Measurements from ENCODE around the gene METTL18. TPM values are rescaled to one million over a fixed set of nuclear protein-coding genes. Genes with fewer than 3 reads are reported as not detected.

Gene METTL18
- total and polyA plus RNA-seq, 2 donors (not counting 1 experiment from before 2014, with no cell fraction given), result 3.1 to 18.9 TPM

GRCh38 chr1:169835647-169836046 is 40.9 kb upstream of the METTL18 start:
- Histone ChIP-seq H3K9me3 (ENCODE audit: control extremely low read depth in 1 of 3, control insufficient read depth in 2 of 3, insufficient read depth in 1 of 3, low read length in 2 of 3) (peaks cover 0 to 4% (median 3%) of the 10 kb centered on the region in 3 donors), H2AFZ (ENCODE audit: insufficient read depth, low read depth, low read length, poor library complexity, severe bottlenecking) (no peak overlapping the region), H3K36me3 (replicated peaks in 1 of 2; ENCODE audit: control extremely low read depth in 1 of 2, control insufficient read depth in 1 of 2, extremely low read depth in 1 of 2, insufficient read depth in 2 of 2, low read length in 1 of 2) (peaks cover 2 to 22% of the 10 kb centered on the region in 2 experiments), H3K27ac (ENCODE audit: low read length in 2 of 2) (no peak overlapping the region), H3K4me1 (ENCODE audit: control insufficient read depth in 2 of 2, insufficient read depth in 2 of 2, low read length in 2 of 2) (no peaks in the 10 kb centered on the region), H3K27me3 (replicated peaks in 1 of 4; ENCODE audit: control extremely low read depth in 1 of 4, control insufficient read depth in 3 of 4, insufficient read depth in 4 of 4, low read length in 3 of 4) (no peaks in the 10 kb centered on the region), H3K4me3 (ENCODE audit: control extremely low read depth in 1 of 5, extremely low read depth in 1 of 5, insufficient read depth in 1 of 5, low read depth in 2 of 5, low read length in 4 of 5) (no peak overlapping the region), H4K20me1 (ENCODE audit: control insufficient read depth, insufficient read depth, low read length, poor library complexity, severe bottlenecking) (no peaks in the 10 kb centered on the region), H3K4me2 (replicated peaks; ENCODE audit: low read depth, low read length, poor library complexity, severe bottlenecking) (no peak overlapping the region), H3K9ac (ENCODE audit: low read length) (no peak overlapping the region), H3K79me2 (ENCODE audit: control insufficient read depth, insufficient read depth, low read length) (no peaks in the 10 kb centered on the region)
- peaks cover 4% of the 10 kb centered on the region for H3K4me1 Mint-ChIP-seq
- no peak for TF ChIP-seq CTCF (IDR thresholded peaks at IDR 0.05)
- no peak for TF ChIP-seq EZH2 (IDR thresholded peaks at IDR 0.05; ENCODE audit: borderline replicate concordance, insufficient read depth, low read depth, low read length, poor library complexity, severe bottlenecking)
- H3K27ac Mint-ChIP-seq, result no peak overlapping the region
- no peak for ATAC-seq (ENCODE audit: low read depth)
- no peak overlapping the region for H3K4me3 Mint-ChIP-seq
- intact Hi-C loops (cut with micrococcal nuclease), result no loop called here
- peaks cover 3% of the 10 kb centered on the region for H3K9me3 Mint-ChIP-seq (ENCODE audit: insufficient read depth)
- no peaks in the 10 kb centered on the region for H3K27me3 Mint-ChIP-seq
- ChIA-PET POLR2A (no interaction called here), CTCF (interaction anchor here (0.7 to 1.5 kb wide), 2 partner anchors 285 to 367 kb away, joined by 4 read pairs; no protein-coding TSS in a partner anchor)
- no CpG with 5 or more reads among the region's 1 CpG for WGBS (ENCODE audit: insufficient coverage)
- no peak for DNase-seq

- no peak overlapping the region for H3K4me2 ChIP-seq (replicated peaks; ENCODE audit: low read depth, low read length, poor library complexity, severe bottlenecking)
- H3K27ac Mint-ChIP-seq, result no peak overlapping the region
- H3K27ac ChIP-seq (ENCODE audit: low read length in 2 of 2), result no peak overlapping the region
- no peak overlapping the region for H3K4me3 Mint-ChIP-seq
- H3K27me3 Mint-ChIP-seq, result no peaks in the 10 kb centered on the region
- H2AFZ ChIP-seq (ENCODE audit: insufficient read depth, low read depth, low read length, poor library complexity, severe bottlenecking), result no peak overlapping the region
- DNase-seq (no peak), ATAC-seq (ENCODE audit: low read depth) (no peak)
- intact Hi-C loops (cut with micrococcal nuclease), result no loop called here
- H3K27me3 ChIP-seq (replicated peaks in 1 of 4; ENCODE audit: control extremely low read depth in 1 of 4, control insufficient read depth in 3 of 4, insufficient read depth in 4 of 4, low read length in 3 of 4), result no peaks in the 10 kb centered on the region
- WGBS (ENCODE audit: insufficient coverage), result no CpG with 5 or more reads among the region's 1 CpG
- no peaks in the 10 kb centered on the region for H3K79me2 ChIP-seq (ENCODE audit: control insufficient read depth, insufficient read depth, low read length)
- H4K20me1 ChIP-seq (ENCODE audit: control insufficient read depth, insufficient read depth, low read length, poor library complexity, severe bottlenecking), result no peaks in the 10 kb centered on the region
- TF ChIP-seq CTCF (IDR thresholded peaks at IDR 0.05), result no peak
- TF ChIP-seq EZH2 (IDR thresholded peaks at IDR 0.05; ENCODE audit: borderline replicate concordance, insufficient read depth, low read depth, low read length, poor library complexity, severe bottlenecking), result no peak
- ChIA-PET CTCF (interaction anchor here (1.0 kb wide), 1 partner anchor 25 kb away, joined by 3 read pairs; no protein-coding TSS in a partner anchor), POLR2A (no interaction called here)
- peaks cover 3% of the 10 kb centered on the region for H3K9me3 Mint-ChIP-seq (ENCODE audit: insufficient read depth)
- no peak overlapping the region for H3K4me3 ChIP-seq (ENCODE audit: control extremely low read depth in 1 of 5, extremely low read depth in 1 of 5, insufficient read depth in 1 of 5, low read depth in 2 of 5, low read length in 4 of 5)
- no peak overlapping the region for H3K9ac ChIP-seq (ENCODE audit: low read length)
- peaks cover 0 to 3% (median 0%) of the 10 kb centered on the region in 3 donors for H3K9me3 ChIP-seq (ENCODE audit: control extremely low read depth in 1 of 3, control insufficient read depth in 2 of 3, insufficient read depth in 1 of 3, low read length in 2 of 3)
- peaks cover 4% of the 10 kb centered on the region for H3K4me1 Mint-ChIP-seq
- H3K36me3 ChIP-seq (replicated peaks in 1 of 2; ENCODE audit: control extremely low read depth in 1 of 2, control insufficient read depth in 1 of 2, extremely low read depth in 1 of 2, insufficient read depth in 2 of 2, low read length in 1 of 2), result peaks cover 3 to 26% of the 10 kb centered on the region in 2 experiments
- H3K4me1 ChIP-seq (ENCODE audit: control insufficient read depth in 2 of 2, insufficient read depth in 2 of 2, low read length in 2 of 2), result no peaks in the 10 kb centered on the region
These were observed 40.2 kb upstream of the METTL18 start for GRCh38 chr1:169834869-169835268.
